Liver (tissue), 9 donors: ENCODE results near the gene HNMT. TPM values are rescaled to one million over a fixed set of nuclear protein-coding genes. Genes with fewer than 3 reads are reported as not detected.

Experiments used
- DNase-seq: peaks from one replicate; pipeline ENCODE4 v3.0.0-alpha.2; 2017; ENCODE audit warnings: low spot score
- H3K27ac ChIP-seq, 2 donors: one replicate each; pipeline ENCODE4 v1.7.0; 2013; ENCODE audit warnings: inconsistent platforms in 2 of 2, low read length in 2 of 2, control low read depth in 1 of 2, low read depth in 1 of 2, mild to moderate bottlenecking in 1 of 2
- H3K27me3 ChIP-seq, 4 donors: one replicate each; pipeline versions ENCODE4 v1.6.1 to v1.7.0; 2013; ENCODE audit warnings: low read length in 3 of 4, inconsistent platforms in 1 of 4, mild to moderate bottlenecking in 1 of 4, moderate library complexity in 1 of 4; ENCODE audit not compliant: control insufficient read depth in 4 of 4, insufficient read depth in 4 of 4
- H3K36me3 ChIP-seq, 4 donors: one replicate each; pipeline versions ENCODE4 v1.6.1 to v1.7.0; 2013; ENCODE audit warnings: low read length in 3 of 4, mild to moderate bottlenecking in 3 of 4, low read depth in 1 of 4, moderate library complexity in 1 of 4; ENCODE audit not compliant: control insufficient read depth in 4 of 4, insufficient read depth in 3 of 4
- H3K4me1 ChIP-seq, 4 donors: one replicate each; pipeline versions ENCODE4 v1.6.1 to v1.7.0; 2013; ENCODE audit warnings: low read length in 3 of 4, mild to moderate bottlenecking in 3 of 4, moderate library complexity in 1 of 4; ENCODE audit not compliant: control insufficient read depth in 4 of 4, insufficient read depth in 4 of 4
- H3K4me3 ChIP-seq, 3 donors: one replicate each; pipeline versions ENCODE4 v1.6.1 to v1.7.0; 2013; ENCODE audit warnings: low read length in 3 of 3, control low read depth in 1 of 3, low read depth in 1 of 3, mild to moderate bottlenecking in 1 of 3
- H3K9ac ChIP-seq, 2 donors: one replicate each; pipeline ENCODE4 v1.7.0; 2013; ENCODE audit warnings: low read length in 2 of 2, mild to moderate bottlenecking in 2 of 2, moderate library complexity in 2 of 2, control low read depth in 1 of 2, low read depth in 1 of 2
- H3K9me3 ChIP-seq, 4 donors: one replicate each; pipeline versions ENCODE4 v1.6.1 to v1.7.0; 2013; ENCODE audit warnings: low read length in 3 of 4; ENCODE audit not compliant: control insufficient read depth in 4 of 4
- CTCF ChIP-seq: fragments of 150-350 bp; IDR thresholded peaks from 2 replicates; pipeline ENCODE4 v1.5.1; 2017; ENCODE audit warnings: improper control_type of control experiment, low read depth, low read length; ENCODE audit not compliant: missing input control
- EGR1 ChIP-seq, 2 donors: IDR thresholded peaks; 2 replicates each; pipeline ENCODE4 v1.6.1; 2016 to 2018; ENCODE audit warnings: antibody characterized with exemption in 2 of 2, low read depth in 2 of 2
- FOXA1 ChIP-seq: IDR thresholded peaks from 2 replicates; pipeline ENCODE4 v1.6.1; 2016; ENCODE audit warnings: antibody characterized with exemption
- FOXA2 ChIP-seq: IDR thresholded peaks from 2 replicates; pipeline ENCODE4 v1.6.1; 2016; ENCODE audit warnings: antibody characterized with exemption
- GABPA ChIP-seq, 2 donors: IDR thresholded peaks in 1 of 2; conservative IDR thresholded peaks in 1 of 2; 2 replicates each; pipeline ENCODE4 v1.6.1; 2016; ENCODE audit warnings: antibody characterized with exemption in 2 of 2, mild to moderate bottlenecking in 1 of 2, moderate library complexity in 1 of 2
- HNF4A ChIP-seq, 2 donors: conservative IDR thresholded peaks; 2 replicates each; pipeline ENCODE4 v1.6.1; 2016; ENCODE audit warnings: antibody characterized with exemption in 2 of 2, mild to moderate bottlenecking in 2 of 2
- HNF4G ChIP-seq: IDR thresholded peaks from 2 replicates; pipeline ENCODE4 v1.6.1; 2016; ENCODE audit warnings: antibody characterized with exemption
- NR2F2 ChIP-seq: IDR thresholded peaks from 2 replicates; pipeline ENCODE4 v1.6.1; 2016; ENCODE audit warnings: antibody characterized with exemption
- RAD21 ChIP-seq, 2 donors: IDR thresholded peaks; 2 replicates each; pipeline ENCODE4 v1.6.1; 2016; ENCODE audit warnings: antibody characterized with exemption in 2 of 2, mild to moderate bottlenecking in 2 of 2
- RXRA ChIP-seq, 2 donors: IDR thresholded peaks; 2 replicates each; pipeline ENCODE4 v1.6.1; 2017 to 2018; ENCODE audit warnings: antibody characterized with exemption in 2 of 2, mild to moderate bottlenecking in 1 of 2
- SP1 ChIP-seq: IDR thresholded peaks from 2 replicates; pipeline ENCODE4 v1.6.1; 2018; ENCODE audit warnings: antibody characterized with exemption, mild to moderate bottlenecking
- TAF1 ChIP-seq: conservative IDR thresholded peaks from 2 replicates; pipeline ENCODE4 v1.6.1; 2016; ENCODE audit warnings: antibody characterized with exemption, mild to moderate bottlenecking
- YY1 ChIP-seq: IDR thresholded peaks from 2 replicates; pipeline ENCODE4 v1.6.1; 2016; ENCODE audit warnings: antibody characterized with exemption, mild to moderate bottlenecking
- WGBS: extraction: QIAGEN DNeasy Blood & Tissue Kit; methylation state at CpG from one replicate; pipeline ENCODE4 v1.1.7; 2013; 5-methylcytosine and 5-hydroxymethylcytosine counted together
- polyA plus RNA-seq, 2 donors: library from polyadenylated mRNA; stranded (reverse) in 1 of 2; unstranded in 1 of 2; fragments of 200-250 nt in 1 of 2; fragments of >200 nt in 1 of 2; fragmentation: Nextera tagmentation in 1 of 2; extraction: Ambion mirVana in 1 of 2; gene quantifications; one replicate each; pipeline versions ENCODE4 v1.2.1 to v1.2.3, GENCODE V29; 2013 to 2015
- total RNA-seq, 2 donors: library from RNA; depleted of rRNA; stranded (reverse); fragments of >200 nt; gene quantifications; one replicate each; pipeline ENCODE4 v1.2.3, GENCODE V29; 2014
- TF ChIP-seq, protein P1 (sequence below): IDR thresholded peaks from 2 replicates; pipeline ENCODE4 v1.6.1; 2016; ENCODE audit warnings: antibody characterized with exemption
- TF ChIP-seq, protein P2 (sequence below): IDR thresholded peaks from 2 replicates; pipeline ENCODE4 v1.6.1; 2016; ENCODE audit warnings: antibody characterized with exemption, mild to moderate bottlenecking
- TF ChIP-seq, protein P3 (sequence below): IDR thresholded peaks from 2 replicates; pipeline ENCODE4 v1.6.1; 2016; ENCODE audit warnings: antibody characterized with exemption
- TF ChIP-seq, protein P4 (sequence below): IDR thresholded peaks from 2 replicates; pipeline ENCODE4 v1.6.1; 2016; ENCODE audit warnings: antibody characterized with exemption
- donor health status: healthy.
- donor health status: healthy.
- donor health status: healthy.
- donor health status: healthy.
- donor health status: healthy.

Gene HNMT
- total and polyA plus RNA-seq, 4 donors = 44.4 to 103 (median 78.5) TPM

- Histone ChIP-seq H3K4me1 (no peaks in the 10 kb centered on the region), H3K4me3 (no peak overlapping the region), H3K36me3 (peaks cover 0 to 29% (median 18%) of the 10 kb centered on the region in 4 donors), H3K9ac (no peak overlapping the region), H3K9me3 (no peaks in the 10 kb centered on the region), H3K27me3 (no peaks in the 10 kb centered on the region), H3K27ac (no peak overlapping the region)
- no peak for DNase-seq
- WGBS = 95% methylated on average over 3 of the region's 3 CpGs
- TF ChIP-seq FOXA1 (no peak), GABPA (IDR thresholded peaks at IDR 0.05 in 1 of 2, conservative IDR thresholded peaks at IDR 0.05 in 1 of 2) (no peak), CTCF (no peak), NR2F2 (no peak), RXRA (IDR thresholded peaks at IDR 0.05) (no peak), SP1 (no peak)
- TF ChIP-seq, protein P1, sequence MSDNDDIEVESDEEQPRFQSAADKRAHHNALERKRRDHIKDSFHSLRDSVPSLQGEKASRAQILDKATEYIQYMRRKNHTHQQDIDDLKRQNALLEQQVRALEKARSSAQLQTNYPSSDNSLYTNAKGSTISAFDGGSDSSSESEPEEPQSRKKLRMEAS = no peak
- TF ChIP-seq, protein P2, sequence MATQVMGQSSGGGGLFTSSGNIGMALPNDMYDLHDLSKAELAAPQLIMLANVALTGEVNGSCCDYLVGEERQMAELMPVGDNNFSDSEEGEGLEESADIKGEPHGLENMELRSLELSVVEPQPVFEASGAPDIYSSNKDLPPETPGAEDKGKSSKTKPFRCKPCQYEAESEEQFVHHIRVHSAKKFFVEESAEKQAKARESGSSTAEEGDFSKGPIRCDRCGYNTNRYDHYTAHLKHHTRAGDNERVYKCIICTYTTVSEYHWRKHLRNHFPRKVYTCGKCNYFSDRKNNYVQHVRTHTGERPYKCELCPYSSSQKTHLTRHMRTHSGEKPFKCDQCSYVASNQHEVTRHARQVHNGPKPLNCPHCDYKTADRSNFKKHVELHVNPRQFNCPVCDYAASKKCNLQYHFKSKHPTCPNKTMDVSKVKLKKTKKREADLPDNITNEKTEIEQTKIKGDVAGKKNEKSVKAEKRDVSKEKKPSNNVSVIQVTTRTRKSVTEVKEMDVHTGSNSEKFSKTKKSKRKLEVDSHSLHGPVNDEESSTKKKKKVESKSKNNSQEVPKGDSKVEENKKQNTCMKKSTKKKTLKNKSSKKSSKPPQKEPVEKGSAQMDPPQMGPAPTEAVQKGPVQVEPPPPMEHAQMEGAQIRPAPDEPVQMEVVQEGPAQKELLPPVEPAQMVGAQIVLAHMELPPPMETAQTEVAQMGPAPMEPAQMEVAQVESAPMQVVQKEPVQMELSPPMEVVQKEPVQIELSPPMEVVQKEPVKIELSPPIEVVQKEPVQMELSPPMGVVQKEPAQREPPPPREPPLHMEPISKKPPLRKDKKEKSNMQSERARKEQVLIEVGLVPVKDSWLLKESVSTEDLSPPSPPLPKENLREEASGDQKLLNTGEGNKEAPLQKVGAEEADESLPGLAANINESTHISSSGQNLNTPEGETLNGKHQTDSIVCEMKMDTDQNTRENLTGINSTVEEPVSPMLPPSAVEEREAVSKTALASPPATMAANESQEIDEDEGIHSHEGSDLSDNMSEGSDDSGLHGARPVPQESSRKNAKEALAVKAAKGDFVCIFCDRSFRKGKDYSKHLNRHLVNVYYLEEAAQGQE = no peak
- TF ChIP-seq, protein P3, sequence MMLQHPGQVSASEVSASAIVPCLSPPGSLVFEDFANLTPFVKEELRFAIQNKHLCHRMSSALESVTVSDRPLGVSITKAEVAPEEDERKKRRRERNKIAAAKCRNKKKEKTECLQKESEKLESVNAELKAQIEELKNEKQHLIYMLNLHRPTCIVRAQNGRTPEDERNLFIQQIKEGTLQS = no peak
Observed at GRCh38 chr2:138012968-138013367, 48.7 kb downstream of the HNMT start.

DNA sequence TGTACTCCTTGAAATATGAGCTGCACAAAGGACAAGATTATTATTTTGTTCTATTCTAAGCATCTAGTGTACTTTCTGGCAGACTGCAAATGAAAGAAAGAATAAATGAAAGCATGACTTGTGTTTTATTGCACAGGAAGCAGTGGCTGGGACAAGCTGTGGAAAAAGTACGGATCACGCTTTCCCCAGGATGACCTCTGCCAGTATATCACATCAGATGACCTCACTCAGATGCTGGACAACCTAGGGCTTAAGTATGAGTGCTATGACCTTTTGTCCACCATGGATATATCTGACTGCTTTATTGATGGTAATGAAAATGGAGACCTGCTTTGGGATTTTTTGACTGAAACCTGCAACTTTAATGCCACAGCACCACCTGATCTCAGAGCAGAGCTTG, 49.4 kb downstream of the HNMT start:
- DNase-seq = no peak
- no peaks in the 10 kb centered on the region for H3K4me1 ChIP-seq
- no peaks in the 10 kb centered on the region for H3K27me3 ChIP-seq
- H3K4me3 ChIP-seq = no peak overlapping the region
- no peak overlapping the region for H3K27ac ChIP-seq
- H3K9ac ChIP-seq = no peak overlapping the region
- H3K36me3 ChIP-seq = peaks cover 0 to 28% (median 15%) of the 10 kb centered on the region in 4 donors
- no peaks in the 10 kb centered on the region for H3K9me3 ChIP-seq
- WGBS = 88% methylated on average over 2 of the region's 2 CpGs
- TF ChIP-seq HNF4A (conservative IDR thresholded peaks at IDR 0.05) (no peak), GABPA (IDR thresholded peaks at IDR 0.05 in 1 of 2, conservative IDR thresholded peaks at IDR 0.05 in 1 of 2) (no peak), SP1 (no peak), YY1 (no peak), EGR1 (IDR thresholded peaks at IDR 0.05; ENCODE audit: low read depth in 2 of 2) (no peak), RXRA (IDR thresholded peaks at IDR 0.05) (no peak), NR2F2 (no peak), TAF1 (no peak), HNF4G (no peak), RAD21 (IDR thresholded peaks at IDR 0.05) (no peak), FOXA2 (no peak)
- TF ChIP-seq, protein P1 = no peak
- TF ChIP-seq, protein P3 = no peak
- TF ChIP-seq, protein P2 = no peak
- TF ChIP-seq, protein P4, sequence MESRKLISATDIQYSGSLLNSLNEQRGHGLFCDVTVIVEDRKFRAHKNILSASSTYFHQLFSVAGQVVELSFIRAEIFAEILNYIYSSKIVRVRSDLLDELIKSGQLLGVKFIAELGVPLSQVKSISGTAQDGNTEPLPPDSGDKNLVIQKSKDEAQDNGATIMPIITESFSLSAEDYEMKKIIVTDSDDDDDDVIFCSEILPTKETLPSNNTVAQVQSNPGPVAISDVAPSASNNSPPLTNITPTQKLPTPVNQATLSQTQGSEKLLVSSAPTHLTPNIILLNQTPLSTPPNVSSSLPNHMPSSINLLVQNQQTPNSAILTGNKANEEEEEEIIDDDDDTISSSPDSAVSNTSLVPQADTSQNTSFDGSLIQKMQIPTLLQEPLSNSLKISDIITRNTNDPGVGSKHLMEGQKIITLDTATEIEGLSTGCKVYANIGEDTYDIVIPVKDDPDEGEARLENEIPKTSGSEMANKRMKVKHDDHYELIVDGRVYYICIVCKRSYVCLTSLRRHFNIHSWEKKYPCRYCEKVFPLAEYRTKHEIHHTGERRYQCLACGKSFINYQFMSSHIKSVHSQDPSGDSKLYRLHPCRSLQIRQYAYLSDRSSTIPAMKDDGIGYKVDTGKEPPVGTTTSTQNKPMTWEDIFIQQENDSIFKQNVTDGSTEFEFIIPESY = no peak
